NCI-H1694 treated with DMSO at 0.1 percent for 48 hours (cell line): ENCODE measurements around the gene LGR6.
"Not testable (repeated sequence)": the region's sequence is repeated elsewhere in the genome, so short reads cannot be mapped to it uniquely, and the experiment has no call there.

Experiments used
- DNase-seq: peaks from one replicate; lab custom pipeline; 2025; lab: John Stamatoyannopoulos, UW

LGR6 gene

DNA sequence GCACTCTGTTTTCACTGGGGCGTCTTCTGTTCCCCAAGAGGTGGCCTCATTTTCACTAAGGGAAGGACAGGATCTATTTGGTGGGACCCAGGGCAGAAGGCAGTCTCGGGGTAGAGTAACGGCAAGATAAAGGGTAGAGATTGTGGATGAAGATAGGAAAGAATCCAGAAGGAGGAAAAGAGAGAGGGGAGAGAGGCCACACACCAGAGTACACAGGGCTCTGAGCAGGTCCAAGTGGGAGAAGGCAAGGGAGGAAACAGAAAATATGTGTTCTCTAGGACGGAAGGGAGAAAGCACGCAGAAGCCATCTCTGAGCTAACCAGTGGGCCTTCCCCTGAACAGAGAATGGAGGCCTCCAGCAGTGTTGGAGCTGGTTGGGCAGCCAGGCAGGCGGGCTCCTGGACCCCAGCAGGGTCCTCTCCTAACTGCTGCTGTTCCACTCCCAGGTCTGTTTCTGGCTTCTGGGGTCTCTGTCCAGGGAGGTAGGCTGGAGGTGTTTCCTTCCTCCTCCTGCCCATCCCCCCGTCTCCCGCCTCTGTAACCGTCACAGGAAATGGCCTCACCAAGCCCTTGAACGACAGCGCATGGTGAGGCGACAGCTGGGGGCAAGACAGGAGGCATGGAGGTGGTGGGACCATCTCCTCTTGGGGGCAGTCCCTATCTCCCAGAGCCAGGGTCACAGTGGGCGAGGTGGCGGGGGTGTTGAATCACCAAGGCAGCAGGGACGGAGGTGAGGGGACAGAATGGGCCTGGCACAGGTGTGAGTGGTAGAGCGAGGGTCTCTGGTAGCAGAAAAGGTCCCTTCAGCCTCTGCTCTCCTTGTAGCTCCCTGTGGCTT lies 33.8 kb upstream of the LGR6 start:
- no peak for DNase-seq

DNA sequence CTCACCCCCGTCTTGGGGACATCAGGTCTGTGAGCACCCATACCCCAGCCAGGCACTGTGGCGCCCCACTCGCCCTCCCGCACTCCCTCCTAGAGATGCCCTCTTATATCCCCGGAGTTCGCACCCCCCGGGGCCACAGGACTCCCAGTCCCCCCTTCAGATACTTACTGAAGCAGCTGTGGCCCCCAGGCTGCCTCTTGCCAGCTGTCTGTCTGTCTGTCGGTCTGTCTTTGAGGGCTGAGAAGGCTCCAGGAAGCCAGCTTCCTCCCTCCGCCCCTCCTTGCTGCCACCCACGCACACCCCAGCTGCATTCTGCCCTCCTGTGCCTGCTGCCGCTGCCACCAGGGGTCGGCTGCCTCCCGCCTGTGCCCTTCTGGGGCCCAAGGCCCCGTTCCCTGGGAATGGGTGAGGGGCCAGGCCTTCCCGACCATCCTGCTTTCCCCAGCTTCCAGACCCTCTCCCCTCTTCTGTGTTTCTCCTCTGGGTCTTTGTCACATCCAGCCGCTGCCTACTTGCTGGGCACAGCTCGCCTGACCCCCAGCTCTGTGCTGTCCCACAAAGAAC lies 33.1 kb upstream of the LGR6 start, which contains the start of gene PTPN7:
PTPN7 (minus strand) TSS at position 226 of the 564 bp plus-strand sequence. CDS start 1,200 bp downstream, outside the sequence.
- no peak for DNase-seq

DNA sequence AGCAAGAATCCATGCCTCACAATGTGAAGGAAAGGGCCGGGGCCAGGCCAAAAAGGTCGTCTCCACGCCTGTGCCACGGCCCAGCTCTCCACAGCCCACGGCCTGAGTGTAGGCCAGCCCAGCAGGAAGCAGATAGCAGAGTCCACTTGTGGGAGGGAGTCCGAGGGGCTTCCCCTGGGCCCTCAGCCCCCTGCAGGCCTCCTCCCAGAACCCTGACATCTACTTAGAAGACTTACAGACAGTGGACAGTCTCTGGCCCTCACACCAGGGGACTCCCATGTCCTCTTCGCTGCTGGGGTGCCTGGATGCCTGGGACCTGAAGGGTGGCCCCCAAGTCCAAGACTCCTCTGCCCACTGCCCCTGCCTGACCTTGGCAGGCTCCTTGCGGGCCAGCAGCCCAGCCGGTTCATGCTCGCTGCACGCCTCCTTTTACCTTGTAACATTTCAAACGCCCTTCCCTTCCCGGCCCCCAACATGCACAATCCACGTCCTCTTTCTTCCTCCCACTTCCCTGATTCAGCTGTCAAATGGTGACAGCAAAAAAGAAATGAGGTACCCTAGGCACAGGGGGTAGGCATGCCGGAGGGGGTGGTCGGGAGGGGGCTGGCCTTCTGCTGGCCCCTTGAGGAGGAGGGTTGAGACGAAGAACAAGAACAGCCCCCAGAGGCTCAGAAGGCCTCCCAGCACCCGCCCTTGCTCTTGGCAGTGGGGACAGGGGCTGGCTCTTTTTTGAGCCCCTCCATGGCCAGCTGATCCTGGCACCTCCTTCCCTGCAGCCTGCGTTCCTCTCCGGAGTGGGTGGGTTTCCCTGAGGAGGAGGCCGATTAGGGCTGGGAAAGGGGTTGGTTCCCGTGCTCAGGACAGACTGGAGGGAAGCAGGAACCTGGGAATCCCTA lies 32.2 kb upstream of the LGR6 start:
- no peak for DNase-seq

DNA sequence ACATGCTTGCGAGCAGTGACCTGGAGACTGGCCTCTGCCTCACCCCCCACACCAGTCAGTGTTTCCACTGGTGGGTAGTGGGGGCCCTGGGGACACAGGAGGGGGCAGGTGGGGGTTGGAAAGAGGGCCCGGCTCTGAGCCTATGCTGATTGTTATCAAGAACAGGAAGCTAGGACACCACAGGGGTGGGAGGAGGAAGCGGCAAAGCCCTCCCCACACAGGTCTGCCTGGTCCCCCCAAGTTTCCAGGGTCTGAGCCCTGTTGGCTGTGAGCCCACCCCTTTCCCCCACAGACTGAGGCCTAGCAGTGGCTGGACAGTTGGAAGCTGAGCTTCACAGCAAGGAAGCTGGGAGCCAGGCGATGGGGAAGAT lies 31.6 kb upstream of the LGR6 start:
- no peak for DNase-seq

DNA sequence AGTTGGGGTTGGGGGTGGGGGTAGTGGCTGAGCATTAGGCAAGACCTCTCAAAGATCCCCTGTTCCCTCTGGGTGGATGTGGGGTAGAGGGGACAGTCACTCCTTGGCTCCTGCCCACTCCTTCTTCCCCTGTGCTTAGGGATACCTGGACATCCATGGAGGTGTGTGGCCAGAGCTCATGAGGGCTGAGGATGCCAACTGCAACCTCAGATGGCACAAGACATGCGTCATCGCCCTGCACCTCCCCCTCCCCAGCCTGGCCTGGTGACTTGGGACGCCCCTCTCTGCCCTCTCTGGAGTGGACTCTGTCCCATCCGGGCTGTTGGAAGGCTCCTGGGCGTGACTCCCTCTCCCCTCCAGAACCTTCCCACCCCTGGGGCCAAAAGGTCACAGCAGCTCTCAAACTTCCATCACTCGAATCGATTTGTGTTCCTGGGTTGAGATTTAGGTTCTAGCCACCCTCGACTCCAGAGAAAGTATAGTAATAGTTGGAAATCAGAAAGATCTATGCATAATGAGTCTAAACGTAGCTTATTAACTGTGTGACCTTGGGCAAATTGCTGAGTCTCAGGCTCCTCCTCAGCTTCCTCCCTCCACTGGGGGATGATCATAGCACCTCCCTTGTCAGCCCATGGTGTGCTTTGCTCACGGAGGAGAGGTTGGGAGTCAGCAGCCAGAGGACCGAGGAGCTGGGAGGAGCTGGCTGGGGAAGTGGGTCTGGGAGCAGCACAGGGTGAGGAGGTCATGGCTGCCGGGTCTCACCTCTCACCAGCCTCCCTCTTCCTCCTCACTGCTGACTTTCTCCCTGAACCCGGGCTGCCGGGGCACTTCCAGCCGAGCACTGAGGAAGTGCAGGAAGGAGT lies 30.9 kb upstream of the LGR6 start:
- DNase-seq = no peak

DNA sequence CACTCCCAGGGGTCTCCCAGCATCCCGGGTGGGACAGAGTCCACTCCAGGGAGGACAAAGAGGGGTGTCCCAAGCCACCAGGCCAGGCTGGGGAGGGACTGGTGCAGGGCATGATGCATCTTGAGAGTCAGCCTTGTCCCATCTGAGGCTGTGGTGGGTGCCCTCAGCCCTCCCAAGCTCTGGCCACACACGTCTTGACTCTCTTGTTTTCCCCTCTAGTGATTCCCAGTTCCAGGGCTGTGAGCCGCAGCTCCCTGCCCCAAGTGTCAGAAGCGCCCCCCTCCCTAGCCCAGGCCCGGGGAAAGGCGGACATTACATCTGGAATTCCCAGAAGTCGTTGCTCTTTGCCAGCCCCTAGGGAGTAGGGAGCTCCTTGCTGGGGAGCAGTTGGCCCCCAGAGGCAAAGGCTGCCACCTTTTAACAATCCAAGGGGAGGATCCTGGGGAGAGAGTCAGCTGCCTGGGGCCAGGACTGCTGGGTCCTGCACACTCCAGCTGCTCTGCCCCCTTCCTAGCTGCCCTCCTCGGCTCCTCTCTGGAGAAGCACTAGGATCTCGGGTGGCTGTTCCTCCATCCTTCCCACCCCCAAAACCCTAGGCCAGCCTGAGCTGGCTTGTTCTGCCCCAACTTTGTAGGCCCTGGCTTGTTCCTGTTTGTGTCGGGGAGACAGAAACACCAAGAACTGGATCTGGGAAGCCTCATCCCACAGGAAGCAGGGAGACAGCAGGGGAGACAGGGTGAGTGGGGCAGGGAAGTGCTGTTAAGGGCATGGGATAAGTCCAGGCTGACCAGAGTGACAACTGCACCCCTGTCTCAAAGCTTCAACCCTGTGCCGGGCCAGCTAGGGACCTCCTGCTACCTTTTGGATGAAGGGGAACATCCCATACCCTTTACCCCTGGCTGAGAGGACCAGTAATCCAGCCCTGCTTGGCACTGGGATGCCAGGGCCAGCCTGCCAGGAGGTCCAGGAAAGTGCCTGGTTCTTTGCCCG lies 30.0 kb upstream of the LGR6 start:
- no peak for DNase-seq

DNA sequence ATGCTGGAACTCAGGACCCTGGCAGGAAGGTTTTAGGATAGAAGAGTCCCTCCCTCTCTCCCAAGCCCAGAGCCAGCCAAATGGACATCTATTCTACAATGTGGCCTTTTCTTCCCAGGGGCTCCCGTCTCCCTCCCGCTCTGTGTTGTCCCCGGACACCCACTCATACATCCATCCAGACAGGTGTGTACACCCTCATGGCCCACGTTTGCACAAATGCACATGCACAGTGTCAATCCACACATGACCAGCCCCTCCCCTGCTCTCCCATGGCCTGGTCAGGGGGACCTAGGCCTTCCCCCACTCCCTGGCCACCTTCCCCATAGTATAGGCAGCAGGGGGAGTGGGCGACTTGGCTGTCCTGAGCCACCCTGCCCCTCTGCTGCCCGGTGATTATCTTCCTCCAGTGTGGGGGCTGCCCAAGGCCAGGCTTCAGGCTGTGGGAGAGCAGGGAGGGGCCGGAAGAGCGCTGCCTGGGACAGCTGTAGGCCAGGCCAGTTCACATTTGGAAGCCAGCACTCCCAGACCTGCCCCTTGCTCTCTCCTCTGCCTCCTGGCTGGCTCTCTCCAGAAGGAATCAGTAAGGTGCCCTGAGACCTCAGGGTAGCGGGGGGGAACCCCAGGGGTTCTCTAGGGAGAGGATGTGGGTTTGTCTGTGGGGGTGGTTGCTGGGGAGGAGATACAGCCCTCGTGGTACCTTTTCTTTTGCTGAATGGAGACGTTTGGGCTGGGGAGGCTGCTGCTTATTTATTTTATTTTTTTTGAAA lies 29.1 kb upstream of the LGR6 start:
- no peak for DNase-seq

DNA sequence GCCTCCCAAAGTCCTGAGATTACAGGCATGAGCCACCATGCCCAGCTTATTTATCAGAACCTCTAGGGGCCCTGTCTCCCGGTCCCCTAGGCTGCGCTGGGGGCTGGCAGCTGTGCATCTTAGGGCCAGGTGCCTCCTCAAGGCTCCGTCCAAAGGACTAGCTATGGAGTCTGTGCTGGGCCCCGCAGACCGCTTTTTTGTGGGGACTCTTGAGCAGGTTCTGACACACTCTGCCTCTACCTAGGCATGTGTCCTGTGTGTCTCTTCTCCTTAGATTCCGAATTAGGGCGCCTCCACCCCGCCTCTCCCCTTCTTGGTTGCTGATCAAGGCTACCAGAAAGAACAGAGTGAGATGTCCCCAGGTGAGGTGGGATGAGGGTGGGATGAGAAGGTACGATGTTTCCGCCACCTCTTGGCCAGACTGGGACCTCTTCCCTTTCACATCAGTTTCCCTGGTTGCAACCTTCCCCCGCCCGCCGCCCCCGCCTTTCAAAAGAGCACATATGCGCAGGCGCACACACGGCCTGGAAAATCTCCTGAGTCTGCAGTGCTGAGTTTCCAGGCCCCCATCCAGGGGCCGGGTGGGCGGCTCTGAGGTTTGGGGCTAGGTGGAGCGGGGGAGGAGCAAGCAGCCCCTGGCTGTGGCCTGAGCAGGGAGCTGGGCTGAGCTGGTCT lies 28.2 kb upstream of the LGR6 start:
- no peak for DNase-seq

DNA sequence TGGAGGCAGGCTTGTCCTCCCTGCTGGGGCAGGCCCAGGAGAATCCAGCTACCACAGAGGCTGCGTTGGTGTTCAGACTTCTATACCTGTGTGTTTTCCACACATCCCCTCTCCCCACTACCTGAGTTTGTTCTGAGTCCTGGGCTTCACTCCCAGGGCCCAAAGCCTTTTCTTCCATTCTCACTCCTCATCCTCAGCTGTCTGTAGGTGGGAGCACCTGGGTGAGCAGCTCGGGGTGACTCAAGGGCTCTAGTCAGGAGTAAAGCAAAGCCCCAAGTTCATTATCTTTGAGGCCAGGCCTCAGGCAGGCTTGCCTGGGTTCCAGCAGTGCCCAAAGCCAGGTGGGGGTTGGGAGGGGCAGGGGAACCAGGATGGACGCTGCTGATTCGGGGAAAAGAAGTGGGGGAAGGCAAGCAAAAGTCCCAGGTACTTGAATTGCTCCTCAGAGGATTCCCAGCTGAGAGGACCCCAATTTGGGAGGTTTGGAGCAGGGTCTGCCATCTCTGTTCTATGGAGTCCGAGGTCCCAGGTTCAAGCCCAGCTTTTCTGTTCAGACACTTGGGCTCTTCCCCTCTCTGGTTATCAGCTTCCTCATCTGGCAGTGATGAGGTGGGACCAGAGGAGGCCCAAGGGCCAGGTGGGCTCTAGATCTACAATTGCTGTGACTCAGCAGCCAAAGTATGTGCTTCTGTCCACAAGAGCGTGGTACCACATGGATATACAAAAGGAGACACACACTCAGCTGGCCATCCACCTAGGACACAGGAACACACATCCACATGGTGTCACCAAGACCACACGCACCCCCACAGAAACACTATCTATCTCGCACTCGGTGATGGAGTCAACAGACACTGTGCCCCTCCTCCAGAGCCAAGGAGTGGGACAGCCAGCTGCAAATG lies 27.4 kb upstream of the LGR6 start:
- no peak for DNase-seq

DNA sequence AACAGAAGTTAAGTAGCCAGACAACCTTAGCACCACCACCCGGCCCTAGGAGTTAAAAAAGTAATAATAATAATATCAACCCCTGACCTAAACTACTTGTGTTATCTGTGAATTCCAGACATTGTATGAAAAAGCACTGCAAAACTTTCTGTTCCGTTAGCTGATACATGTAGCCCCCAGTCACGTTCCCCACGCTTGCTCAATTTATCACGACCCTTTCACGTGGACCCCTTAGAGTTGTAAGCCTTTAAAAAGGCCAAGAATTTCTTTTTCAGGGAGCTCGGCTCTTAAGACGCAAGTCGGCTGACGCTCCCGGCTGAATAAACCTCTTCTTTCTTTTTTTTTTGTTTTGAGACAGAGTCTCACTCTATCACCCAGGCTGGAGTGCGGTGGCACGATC lies 26.5 kb upstream of the LGR6 start:
- DNase-seq = not testable (repeated sequence)

DNA sequence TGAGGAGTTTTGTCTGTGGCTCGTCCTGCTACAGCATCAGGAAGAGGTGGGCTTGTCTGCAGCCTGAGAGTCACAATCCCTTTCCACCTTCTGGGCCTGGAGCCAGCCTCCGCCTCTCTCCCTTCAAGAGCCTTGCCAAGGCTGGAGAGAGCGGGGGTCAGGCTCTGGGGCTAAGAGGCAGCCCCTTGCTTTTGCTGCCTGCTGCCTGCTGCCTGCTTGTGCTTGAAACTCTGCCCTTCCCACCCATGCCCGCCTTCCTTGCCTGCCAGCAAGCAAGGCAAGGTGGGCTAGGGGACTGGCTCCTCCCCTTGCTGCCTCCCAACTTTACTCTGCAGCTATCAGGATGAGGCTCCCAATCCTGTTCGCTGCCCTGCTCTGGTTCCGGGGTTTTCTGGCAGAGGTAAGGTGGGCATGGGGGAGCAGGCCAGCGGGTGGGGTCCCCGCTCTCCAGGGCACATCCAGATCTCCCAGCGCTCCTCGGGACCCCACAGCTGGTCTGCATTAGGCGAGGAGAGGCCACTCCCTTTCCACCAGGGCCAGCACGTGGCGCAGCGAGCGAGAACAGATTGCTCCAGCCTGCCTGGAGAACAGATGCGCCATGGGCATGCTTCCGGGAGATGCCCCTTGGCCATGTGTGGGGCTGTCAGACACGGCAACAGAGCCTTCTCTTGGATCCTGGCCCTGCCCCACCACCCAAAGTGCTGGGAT lies 25.7 kb upstream of the LGR6 start:
- DNase-seq = peak; percentile 84

DNA sequence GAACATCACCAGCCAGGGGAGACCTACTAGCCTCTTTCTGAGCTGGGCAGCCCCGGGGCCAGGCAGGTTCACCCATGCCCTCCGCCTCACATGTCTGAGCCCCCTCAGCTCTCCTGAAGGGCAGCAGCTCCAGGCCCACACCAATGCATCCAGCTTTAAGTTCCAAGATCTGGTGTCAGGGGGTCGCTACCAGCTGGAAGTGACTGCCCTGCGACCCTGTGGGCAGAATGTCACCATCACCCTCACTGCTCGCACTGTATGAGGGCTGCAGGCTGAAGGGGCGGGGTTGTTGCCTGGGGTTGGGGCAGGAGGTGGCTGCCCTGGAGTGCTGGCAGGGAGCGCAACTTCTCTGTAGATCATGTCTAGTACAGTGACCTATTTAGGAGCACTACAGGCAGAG lies 24.7 kb upstream of the LGR6 start:
- no peak for DNase-seq

DNA sequence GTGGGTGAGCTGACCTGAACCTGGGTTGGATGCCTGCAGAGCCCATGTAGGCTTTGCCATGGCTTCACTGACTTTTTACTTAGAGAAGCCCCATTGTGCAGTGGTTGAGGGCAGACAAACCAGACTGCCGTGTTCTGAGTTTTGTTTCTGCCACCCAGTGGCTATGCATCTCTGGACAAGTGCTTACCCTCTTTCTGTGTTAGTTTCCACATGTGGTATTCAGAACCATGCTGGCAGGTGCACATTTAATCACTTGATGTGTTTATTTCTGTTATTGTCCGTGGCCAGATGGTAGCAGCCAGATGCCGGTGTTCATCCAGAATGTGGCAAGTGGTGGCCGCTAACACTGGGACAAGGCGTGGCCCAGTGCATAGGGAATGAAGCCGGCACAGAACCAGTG lies 22.9 kb upstream of the LGR6 start:
- peak; percentile 49 for DNase-seq

DNA sequence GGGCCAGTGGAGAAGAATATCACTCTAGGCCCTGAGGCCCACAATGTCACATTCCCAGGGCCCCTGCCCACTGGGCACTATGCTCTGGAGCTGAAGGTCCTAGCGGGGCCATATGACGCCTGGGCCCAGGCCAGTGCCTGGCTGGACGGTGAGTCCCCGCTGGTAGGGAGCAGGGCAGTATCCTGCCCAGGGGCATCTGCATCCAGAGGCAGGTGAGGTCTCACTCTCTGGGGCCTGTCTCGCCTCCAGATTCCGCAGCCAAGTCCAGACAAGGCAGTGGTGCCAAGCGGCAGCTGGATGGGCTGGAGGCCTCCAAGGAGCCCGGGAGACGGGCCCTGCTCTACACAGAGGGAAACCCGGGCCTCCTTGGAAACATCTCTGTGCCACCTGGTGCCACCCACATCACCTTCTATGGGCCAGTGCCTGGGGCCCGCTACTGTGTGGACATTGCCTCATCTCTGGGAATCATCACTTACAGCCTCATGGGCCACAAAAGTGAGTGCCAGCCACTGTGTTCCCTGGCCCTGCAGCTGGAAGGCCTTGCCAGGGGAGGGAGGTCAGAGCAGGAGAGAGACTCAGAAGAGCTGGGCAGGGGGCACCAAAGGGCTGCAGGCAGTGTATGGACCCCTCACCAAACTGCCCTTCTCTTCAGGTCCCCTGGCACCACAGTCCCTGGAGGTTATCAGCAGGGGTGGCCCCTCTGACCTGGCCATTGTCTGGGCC lies 22.1 kb upstream of the LGR6 start:
- DNase-seq = no peak

DNA sequence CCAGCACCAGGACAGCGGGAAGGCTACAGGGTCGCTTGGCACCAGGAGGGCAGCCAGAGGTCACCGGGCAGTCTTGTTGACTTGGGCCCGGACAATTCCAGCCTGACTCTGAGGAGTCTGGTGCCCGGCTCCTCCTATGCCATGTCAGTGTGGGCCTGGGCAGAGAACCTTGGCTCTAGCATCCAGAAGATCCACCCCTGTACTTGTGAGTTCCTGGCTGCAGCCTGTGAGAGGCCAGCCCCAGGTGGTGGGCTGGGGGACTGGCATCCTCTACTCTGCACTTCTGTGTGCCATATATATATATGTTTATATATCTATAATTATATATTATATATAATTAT lies 21.6 kb upstream of the LGR6 start:
- DNase-seq = no peak

DNA sequence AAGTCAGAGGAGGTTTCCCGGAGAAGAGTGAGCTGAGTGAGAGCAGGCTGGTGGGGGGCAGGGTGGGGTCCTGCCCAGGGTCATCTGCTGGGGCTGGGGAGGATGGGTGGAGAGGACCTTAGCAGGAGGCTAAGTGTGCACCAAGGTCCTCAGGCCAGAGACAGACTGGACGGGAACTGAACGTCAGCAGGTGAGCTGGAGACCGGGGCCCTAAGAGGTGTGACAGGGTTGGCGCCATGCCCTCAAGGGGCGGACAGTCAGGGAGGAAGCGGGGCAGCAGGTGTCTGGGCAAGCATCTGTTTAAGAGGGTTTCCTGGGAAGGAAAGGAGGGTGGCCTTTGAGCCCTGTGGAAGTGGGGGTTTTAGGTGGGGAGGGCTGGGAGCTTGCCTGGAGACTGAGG lies 19.6 kb upstream of the LGR6 start:
- DNase-seq = no peak
